ENCODE results near the gene SLC8A3.

DNA sequence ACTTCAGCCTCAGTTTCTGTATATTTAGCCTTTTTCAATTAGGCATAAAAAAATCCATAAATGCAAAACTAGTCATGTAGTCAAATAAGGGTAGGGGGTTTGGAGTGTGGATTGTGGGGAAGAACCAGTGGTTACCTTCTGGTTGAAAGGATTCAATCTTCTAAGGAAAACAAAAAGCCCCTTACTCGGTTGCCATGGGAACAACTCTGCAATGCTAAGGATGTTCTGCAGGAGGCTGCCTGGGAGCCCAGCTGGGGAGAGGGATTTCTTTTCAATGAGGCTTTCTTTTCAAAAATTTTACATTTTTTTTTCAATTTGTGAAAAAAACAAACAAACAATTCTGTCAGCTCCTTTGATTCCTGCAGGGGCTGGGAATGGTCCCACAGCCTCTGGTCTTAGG is 67.2 kb downstream of the SLC8A3 start:
- TF ChIP-seq, protein P1, sequence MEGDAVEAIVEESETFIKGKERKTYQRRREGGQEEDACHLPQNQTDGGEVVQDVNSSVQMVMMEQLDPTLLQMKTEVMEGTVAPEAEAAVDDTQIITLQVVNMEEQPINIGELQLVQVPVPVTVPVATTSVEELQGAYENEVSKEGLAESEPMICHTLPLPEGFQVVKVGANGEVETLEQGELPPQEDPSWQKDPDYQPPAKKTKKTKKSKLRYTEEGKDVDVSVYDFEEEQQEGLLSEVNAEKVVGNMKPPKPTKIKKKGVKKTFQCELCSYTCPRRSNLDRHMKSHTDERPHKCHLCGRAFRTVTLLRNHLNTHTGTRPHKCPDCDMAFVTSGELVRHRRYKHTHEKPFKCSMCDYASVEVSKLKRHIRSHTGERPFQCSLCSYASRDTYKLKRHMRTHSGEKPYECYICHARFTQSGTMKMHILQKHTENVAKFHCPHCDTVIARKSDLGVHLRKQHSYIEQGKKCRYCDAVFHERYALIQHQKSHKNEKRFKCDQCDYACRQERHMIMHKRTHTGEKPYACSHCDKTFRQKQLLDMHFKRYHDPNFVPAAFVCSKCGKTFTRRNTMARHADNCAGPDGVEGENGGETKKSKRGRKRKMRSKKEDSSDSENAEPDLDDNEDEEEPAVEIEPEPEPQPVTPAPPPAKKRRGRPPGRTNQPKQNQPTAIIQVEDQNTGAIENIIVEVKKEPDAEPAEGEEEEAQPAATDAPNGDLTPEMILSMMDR (conservative IDR thresholded peaks at IDR 0.05; ENCODE audit: low read length) = no peak
- TF ChIP-seq EZH2phosphoT487 (IDR thresholded peaks at IDR 0.05; ENCODE audit: borderline replicate concordance, low read depth, low read length) = no peak
